Keratinocyte (primary cell): ENCODE measurements around the gene CUTA.

Source experiments
- EZH2 ChIP-seq: IDR thresholded peaks from one replicate; pipeline ENCODE4 v1.6.1; 2012; ENCODE audit warnings: inconsistent platforms, mild to moderate bottlenecking, low read length, moderate library complexity
- TF ChIP-seq, protein P1 (sequence below), 3 experiments: IDR thresholded peaks in 1 of 3; conservative IDR thresholded peaks in 1 of 3; optimal IDR thresholded peaks in 1 of 3; 2 replicates in 2 of 3; 3 replicates in 1 of 3; pipeline versions ENCODE3 to v1.5.1; 2011; ENCODE audit warnings: low read length in 3 of 3, mild to moderate bottlenecking in 3 of 3, moderate library complexity in 2 of 3, control low read depth in 1 of 3, inconsistent platforms in 1 of 3; ENCODE audit not compliant: insufficient read depth in 2 of 3; ENCODE audit errors: extremely low read depth in 1 of 3

DNA sequence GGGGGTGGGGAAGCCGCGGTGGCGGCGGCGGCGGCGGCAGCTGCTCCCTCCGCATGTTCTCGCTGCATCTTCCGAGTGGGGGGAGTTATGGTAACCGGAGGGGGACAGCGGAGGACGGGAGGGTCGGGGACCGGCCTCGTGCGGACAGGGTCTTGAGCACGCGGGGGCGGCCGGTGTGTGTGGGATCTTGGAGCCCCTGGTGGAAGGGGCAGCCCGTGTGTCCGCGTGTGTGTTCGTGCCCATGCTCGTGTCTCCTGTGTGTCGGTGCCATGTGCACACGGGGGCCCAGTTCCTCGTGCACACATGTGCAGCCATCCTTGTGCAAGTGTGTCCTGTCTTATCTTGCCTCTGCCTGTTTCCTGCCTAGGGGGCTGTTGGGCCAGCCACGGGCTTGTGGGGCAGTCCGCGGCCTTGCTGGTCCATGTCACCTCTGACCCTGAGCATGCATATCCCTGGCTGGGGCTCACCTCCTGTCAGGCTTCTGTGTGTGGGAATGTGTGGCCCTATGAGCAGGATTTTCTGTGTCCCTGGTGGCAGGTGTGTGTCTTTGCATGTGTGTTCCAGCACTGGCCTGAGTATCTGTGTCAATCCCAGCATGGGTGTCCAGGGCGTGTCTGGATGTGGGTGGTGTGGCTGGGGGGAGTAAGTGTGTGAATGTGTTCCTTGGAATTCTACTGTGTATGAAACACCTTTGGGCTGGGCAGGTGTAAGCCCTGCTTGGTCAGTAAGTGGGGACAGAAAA lies 10.5 kb upstream of the CUTA start:
- TF ChIP-seq, protein P1, sequence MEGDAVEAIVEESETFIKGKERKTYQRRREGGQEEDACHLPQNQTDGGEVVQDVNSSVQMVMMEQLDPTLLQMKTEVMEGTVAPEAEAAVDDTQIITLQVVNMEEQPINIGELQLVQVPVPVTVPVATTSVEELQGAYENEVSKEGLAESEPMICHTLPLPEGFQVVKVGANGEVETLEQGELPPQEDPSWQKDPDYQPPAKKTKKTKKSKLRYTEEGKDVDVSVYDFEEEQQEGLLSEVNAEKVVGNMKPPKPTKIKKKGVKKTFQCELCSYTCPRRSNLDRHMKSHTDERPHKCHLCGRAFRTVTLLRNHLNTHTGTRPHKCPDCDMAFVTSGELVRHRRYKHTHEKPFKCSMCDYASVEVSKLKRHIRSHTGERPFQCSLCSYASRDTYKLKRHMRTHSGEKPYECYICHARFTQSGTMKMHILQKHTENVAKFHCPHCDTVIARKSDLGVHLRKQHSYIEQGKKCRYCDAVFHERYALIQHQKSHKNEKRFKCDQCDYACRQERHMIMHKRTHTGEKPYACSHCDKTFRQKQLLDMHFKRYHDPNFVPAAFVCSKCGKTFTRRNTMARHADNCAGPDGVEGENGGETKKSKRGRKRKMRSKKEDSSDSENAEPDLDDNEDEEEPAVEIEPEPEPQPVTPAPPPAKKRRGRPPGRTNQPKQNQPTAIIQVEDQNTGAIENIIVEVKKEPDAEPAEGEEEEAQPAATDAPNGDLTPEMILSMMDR (optimal IDR thresholded peaks at IDR 0.05 in 1 of 3, IDR thresholded peaks at IDR 0.05 in 1 of 3, conservative IDR thresholded peaks at IDR 0.05 in 1 of 3; ENCODE audit: extremely low read depth in 1 of 3, insufficient read depth in 2 of 3, low read length in 3 of 3) = peak; percentile 35 to 58 (median 44)
- TF ChIP-seq EZH2 = no peak
